GM12878 (cell line): ENCODE measurements around the gene KPTN. TPM values are rescaled to one million over a fixed set of nuclear protein-coding genes. Genes with fewer than 3 reads are reported as not detected.
A peak's percentile ranks its signal among the peaks of the same experiment; 100 is the strongest.

Experiments used
- BCL11A ChIP-seq: IDR thresholded peaks from 2 replicates; pipeline ENCODE4 v1.6.1; 2011; ENCODE audit warnings: low read depth, low read length
- BRCA1 ChIP-seq: IDR thresholded peaks from 2 replicates; pipeline ENCODE4 v1.6.1; 2011; ENCODE audit warnings: low read depth, low read length, improper control_type of control experiment
- CHD1 ChIP-seq: IDR thresholded peaks from 2 replicates; pipeline ENCODE4 v1.6.1; 2012; ENCODE audit warnings: low read depth, low read length, improper control_type of control experiment
- EP300 ChIP-seq, 2 experiments: fragments of 150-350 bp in 1 of 2; IDR thresholded peaks; 2 replicates each; pipeline ENCODE4 v1.6.1; 2011 to 2012; ENCODE audit warnings: low read depth in 2 of 2, low read length in 2 of 2, borderline replicate concordance in 1 of 2, improper control_type of control experiment in 1 of 2, inconsistent platforms in 1 of 2; ENCODE audit not compliant: control insufficient read depth in 1 of 2
- HDAC6 ChIP-seq: fragments of 200-600 bp; sonication (generic); IDR thresholded peaks from one replicate; pipeline ENCODE4 v1.8.0; 2017; ENCODE audit warnings: antibody characterized with exemption; ENCODE audit not compliant: unreplicated experiment
- IRF4 ChIP-seq: IDR thresholded peaks from 2 replicates; pipeline ENCODE4 v1.6.1; 2011; ENCODE audit warnings: low read depth, low read length
- KDM1A ChIP-seq: fragments of 200-600 bp; sonication (generic); IDR thresholded peaks from 2 replicates; pipeline ENCODE4 v1.6.1; 2016; ENCODE audit warnings: borderline replicate concordance
- PAX8 ChIP-seq: fragments of 450-650 bp; IDR thresholded peaks from 2 replicates; pipeline ENCODE4 v1.6.1; 2017; ENCODE audit warnings: mild to moderate bottlenecking, moderate library complexity
- RAD21 ChIP-seq: IDR thresholded peaks from 2 replicates; pipeline ENCODE4 v1.6.1; 2011; ENCODE audit warnings: mild to moderate bottlenecking, low read depth, low read length, moderate library complexity; ENCODE audit not compliant: insufficient read depth
- RAD51 ChIP-seq: fragments of 450-650 bp; IDR thresholded peaks from 2 replicates; pipeline ENCODE4 v1.6.1; 2016; ENCODE audit warnings: moderate library complexity, mild to moderate bottlenecking, inconsistent platforms
- RBBP5 ChIP-seq: fragments of 200-600 bp; sonication (generic); conservative IDR thresholded peaks from 2 replicates; pipeline ENCODE4 v1.6.1; 2016
- RELA ChIP-seq: fragments of 450-650 bp; IDR thresholded peaks from 2 replicates; pipeline ENCODE4 v1.8.0; 2014; ENCODE audit warnings: borderline replicate concordance; ENCODE audit not compliant: partially characterized antibody
- SMARCA5 ChIP-seq: fragments of 450-650 bp; IDR thresholded peaks from 2 replicates; pipeline ENCODE4 v1.6.1; 2017; ENCODE audit warnings: mild to moderate bottlenecking
- SP1 ChIP-seq: IDR thresholded peaks from one replicate; pipeline ENCODE4 v1.6.1; 2011; ENCODE audit warnings: low read depth, low read length
- STAT3 ChIP-seq: IDR thresholded peaks from 2 replicates; pipeline ENCODE4 v1.6.1; 2011; ENCODE audit warnings: low read depth, low read length, improper control_type of control experiment
- polyA plus RNA-seq, 11 experiments: library from polyadenylated mRNA; depleted of rRNA in 4 of 11; unstranded in 6 of 11; stranded (reverse) in 5 of 11; fragments of >200 nt; fragmentation: Nextera tagmentation in 4 of 11; fragmentation: Illumina TruSeq in 1 of 11; extraction: Ambion mirVana in 4 of 11; extraction: Trizol in 1 of 11; gene quantifications; 1 replicate in 1 of 11; 2 replicates in 10 of 11; pipeline versions ENCODE4 v1.2.1 to v1.2.3, GENCODE V29; 2011 to 2016; ENCODE audit warnings: inconsistent platforms in 2 of 11, missing spikeins in 2 of 11, low read depth in 1 of 11
- total RNA-seq, 4 experiments: library from RNA; depleted of rRNA in 3 of 4; stranded (reverse); fragments of >200 nt in 3 of 4; fragmentation: Illumina TruSeq in 1 of 4; extraction: Trizol in 1 of 4; gene quantifications; 2 replicates each; pipeline versions ENCODE4 v1.2.1 to v1.2.3, GENCODE V29; 2013 to 2021
- TF ChIP-seq, protein P1 (sequence below): fragments of 450-650 bp; IDR thresholded peaks from 2 replicates; pipeline ENCODE4 v1.6.1; 2018; ENCODE audit warnings: borderline replicate concordance, mild to moderate bottlenecking; ENCODE audit not compliant: partially characterized antibody
- TF ChIP-seq, protein P2 (sequence below): IDR thresholded peaks from 2 replicates; pipeline ENCODE4 v1.6.1; 2012; ENCODE audit warnings: low read depth, low read length, improper control_type of control experiment
- TF ChIP-seq, protein P3 (sequence below): IDR thresholded peaks from 2 replicates; pipeline ENCODE4 v1.6.1; 2012; ENCODE audit warnings: low read depth, low read length, improper control_type of control experiment
- TF ChIP-seq, protein P4 (sequence below): fragments of 450-650 bp; IDR thresholded peaks from 2 replicates; pipeline ENCODE4 v1.6.1; 2017; ENCODE audit warnings: antibody characterized with exemption, mild to moderate bottlenecking, moderate library complexity
- TF ChIP-seq, protein P5 (sequence below): IDR thresholded peaks from 2 replicates; pipeline ENCODE4 v1.6.1; 2012; ENCODE audit warnings: improper control_type of control experiment, low read depth, low read length; ENCODE audit not compliant: insufficient replicate concordance

Gene KPTN
- total and polyA plus RNA-seq, 10 of the 15 experiments (the other 5 are each of a cell fraction or from before 2014, with no cell fraction given) = 0.60 to 10.1 (median 6.0) TPM

DNA sequence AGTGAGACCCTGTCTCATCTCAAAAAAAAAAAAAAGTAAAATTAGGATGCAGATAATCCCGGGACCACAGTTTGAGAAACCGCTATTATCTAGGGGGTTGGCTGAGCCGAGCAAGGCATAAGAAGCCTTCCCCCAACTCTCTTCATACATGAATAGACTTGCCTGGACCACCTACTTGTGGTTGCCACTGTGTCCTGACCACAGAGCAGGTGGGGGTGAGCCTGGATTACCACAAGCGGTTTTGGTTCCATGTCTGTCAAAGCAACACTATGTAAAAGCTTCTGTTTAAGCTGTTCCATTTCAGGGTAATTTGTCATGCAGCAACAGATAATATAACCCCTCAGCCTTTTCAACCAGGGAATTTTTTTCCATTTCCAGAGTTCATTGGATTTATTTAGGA is 34.1 kb upstream of the KPTN start (continued):
- TF ChIP-seq PAX8 (peak; percentile 71; the same call in 1 of the 2 replicates), STAT3 (no peak), RBBP5 (no peak), RELA (no peak), SP1 (peak; percentile 85), HDAC6 (no peak), SMARCA5 (no peak), RAD51 (peak; percentile 35; the same call in 1 of the 2 replicates), CHD1 (peak; percentile 91; the same call in 1 of the 2 replicates), EP300 (IDR thresholded peaks at IDR 0.05; ENCODE audit: borderline replicate concordance in 1 of 2, control insufficient read depth in 1 of 2, low read depth in 2 of 2, low read length in 2 of 2) (peak; percentile 86 to 97), KDM1A (no peak), BCL11A (peak; percentile 92), BRCA1 (no peak), IRF4 (peak; percentile 63; the same call in 1 of the 2 replicates), RAD21 (0 out of 2 replicates have a peak, but pooled peaks have one; percentile 4)
- TF ChIP-seq, protein P1, sequence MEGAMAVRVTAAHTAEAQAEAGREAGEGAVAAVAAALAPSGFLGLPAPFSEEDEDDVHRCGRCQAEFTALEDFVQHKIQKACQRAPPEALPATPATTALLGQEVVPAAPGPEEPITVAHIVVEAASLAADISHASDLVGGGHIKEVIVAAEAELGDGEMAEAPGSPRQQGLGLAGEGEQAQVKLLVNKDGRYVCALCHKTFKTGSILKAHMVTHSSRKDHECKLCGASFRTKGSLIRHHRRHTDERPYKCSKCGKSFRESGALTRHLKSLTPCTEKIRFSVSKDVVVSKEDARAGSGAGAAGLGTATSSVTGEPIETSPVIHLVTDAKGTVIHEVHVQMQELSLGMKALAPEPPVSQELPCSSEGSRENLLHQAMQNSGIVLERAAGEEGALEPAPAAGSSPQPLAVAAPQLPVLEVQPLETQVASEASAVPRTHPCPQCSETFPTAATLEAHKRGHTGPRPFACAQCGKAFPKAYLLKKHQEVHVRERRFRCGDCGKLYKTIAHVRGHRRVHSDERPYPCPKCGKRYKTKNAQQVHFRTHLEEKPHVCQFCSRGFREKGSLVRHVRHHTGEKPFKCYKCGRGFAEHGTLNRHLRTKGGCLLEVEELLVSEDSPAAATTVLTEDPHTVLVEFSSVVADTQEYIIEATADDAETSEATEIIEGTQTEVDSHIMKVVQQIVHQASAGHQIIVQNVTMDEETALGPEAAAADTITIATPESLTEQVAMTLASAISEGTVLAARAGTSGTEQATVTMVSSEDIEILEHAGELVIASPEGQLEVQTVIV = no peak
- TF ChIP-seq, protein P2, sequence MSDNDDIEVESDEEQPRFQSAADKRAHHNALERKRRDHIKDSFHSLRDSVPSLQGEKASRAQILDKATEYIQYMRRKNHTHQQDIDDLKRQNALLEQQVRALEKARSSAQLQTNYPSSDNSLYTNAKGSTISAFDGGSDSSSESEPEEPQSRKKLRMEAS = no peak
- TF ChIP-seq, protein P3, sequence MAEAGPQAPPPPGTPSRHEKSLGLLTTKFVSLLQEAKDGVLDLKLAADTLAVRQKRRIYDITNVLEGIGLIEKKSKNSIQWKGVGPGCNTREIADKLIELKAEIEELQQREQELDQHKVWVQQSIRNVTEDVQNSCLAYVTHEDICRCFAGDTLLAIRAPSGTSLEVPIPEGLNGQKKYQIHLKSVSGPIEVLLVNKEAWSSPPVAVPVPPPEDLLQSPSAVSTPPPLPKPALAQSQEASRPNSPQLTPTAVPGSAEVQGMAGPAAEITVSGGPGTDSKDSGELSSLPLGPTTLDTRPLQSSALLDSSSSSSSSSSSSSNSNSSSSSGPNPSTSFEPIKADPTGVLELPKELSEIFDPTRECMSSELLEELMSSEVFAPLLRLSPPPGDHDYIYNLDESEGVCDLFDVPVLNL = no peak
- TF ChIP-seq, protein P4, sequence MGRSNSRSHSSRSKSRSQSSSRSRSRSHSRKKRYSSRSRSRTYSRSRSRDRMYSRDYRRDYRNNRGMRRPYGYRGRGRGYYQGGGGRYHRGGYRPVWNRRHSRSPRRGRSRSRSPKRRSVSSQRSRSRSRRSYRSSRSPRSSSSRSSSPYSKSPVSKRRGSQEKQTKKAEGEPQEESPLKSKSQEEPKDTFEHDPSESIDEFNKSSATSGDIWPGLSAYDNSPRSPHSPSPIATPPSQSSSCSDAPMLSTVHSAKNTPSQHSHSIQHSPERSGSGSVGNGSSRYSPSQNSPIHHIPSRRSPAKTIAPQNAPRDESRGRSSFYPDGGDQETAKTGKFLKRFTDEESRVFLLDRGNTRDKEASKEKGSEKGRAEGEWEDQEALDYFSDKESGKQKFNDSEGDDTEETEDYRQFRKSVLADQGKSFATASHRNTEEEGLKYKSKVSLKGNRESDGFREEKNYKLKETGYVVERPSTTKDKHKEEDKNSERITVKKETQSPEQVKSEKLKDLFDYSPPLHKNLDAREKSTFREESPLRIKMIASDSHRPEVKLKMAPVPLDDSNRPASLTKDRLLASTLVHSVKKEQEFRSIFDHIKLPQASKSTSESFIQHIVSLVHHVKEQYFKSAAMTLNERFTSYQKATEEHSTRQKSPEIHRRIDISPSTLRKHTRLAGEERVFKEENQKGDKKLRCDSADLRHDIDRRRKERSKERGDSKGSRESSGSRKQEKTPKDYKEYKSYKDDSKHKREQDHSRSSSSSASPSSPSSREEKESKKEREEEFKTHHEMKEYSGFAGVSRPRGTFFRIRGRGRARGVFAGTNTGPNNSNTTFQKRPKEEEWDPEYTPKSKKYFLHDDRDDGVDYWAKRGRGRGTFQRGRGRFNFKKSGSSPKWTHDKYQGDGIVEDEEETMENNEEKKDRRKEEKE = no peak
- TF ChIP-seq, protein P5, sequence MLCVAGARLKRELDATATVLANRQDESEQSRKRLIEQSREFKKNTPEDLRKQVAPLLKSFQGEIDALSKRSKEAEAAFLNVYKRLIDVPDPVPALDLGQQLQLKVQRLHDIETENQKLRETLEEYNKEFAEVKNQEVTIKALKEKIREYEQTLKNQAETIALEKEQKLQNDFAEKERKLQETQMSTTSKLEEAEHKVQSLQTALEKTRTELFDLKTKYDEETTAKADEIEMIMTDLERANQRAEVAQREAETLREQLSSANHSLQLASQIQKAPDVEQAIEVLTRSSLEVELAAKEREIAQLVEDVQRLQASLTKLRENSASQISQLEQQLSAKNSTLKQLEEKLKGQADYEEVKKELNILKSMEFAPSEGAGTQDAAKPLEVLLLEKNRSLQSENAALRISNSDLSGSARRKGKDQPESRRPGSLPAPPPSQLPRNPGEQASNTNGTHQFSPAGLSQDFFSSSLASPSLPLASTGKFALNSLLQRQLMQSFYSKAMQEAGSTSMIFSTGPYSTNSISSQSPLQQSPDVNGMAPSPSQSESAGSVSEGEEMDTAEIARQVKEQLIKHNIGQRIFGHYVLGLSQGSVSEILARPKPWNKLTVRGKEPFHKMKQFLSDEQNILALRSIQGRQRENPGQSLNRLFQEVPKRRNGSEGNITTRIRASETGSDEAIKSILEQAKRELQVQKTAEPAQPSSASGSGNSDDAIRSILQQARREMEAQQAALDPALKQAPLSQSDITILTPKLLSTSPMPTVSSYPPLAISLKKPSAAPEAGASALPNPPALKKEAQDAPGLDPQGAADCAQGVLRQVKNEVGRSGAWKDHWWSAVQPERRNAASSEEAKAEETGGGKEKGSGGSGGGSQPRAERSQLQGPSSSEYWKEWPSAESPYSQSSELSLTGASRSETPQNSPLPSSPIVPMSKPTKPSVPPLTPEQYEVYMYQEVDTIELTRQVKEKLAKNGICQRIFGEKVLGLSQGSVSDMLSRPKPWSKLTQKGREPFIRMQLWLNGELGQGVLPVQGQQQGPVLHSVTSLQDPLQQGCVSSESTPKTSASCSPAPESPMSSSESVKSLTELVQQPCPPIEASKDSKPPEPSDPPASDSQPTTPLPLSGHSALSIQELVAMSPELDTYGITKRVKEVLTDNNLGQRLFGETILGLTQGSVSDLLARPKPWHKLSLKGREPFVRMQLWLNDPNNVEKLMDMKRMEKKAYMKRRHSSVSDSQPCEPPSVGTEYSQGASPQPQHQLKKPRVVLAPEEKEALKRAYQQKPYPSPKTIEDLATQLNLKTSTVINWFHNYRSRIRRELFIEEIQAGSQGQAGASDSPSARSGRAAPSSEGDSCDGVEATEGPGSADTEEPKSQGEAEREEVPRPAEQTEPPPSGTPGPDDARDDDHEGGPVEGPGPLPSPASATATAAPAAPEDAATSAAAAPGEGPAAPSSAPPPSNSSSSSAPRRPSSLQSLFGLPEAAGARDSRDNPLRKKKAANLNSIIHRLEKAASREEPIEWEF = no peak
